K562 (cell line): ENCODE measurements around the gene SPATA21. TPM values are rescaled to one million over a fixed set of nuclear protein-coding genes. Genes with fewer than 3 reads are reported as not detected.

Experiments
- ARID2 ChIP-seq: fragments of 450-650 bp; IDR thresholded peaks from 2 replicates; pipeline ENCODE4 v1.6.1; 2017; ENCODE audit warnings: antibody characterized with exemption, mild to moderate bottlenecking
- ESRRA ChIP-seq: fragments of 450-650 bp; IDR thresholded peaks from 2 replicates; pipeline ENCODE4 v1.6.1; 2014; ENCODE audit warnings: low read depth, mild to moderate bottlenecking, moderate library complexity, borderline replicate concordance
- EWSR1 ChIP-seq: fragments of 450-650 bp; IDR thresholded peaks from 2 replicates; pipeline ENCODE4 v1.6.1; 2018; ENCODE audit warnings: borderline replicate concordance, mild to moderate bottlenecking, low read depth, moderate library complexity; ENCODE audit not compliant: partially characterized antibody
- HDAC6 ChIP-seq: IDR thresholded peaks from 2 replicates; pipeline ENCODE4 v1.6.1; 2012; ENCODE audit warnings: low read depth, mild to moderate bottlenecking, control low read depth, inconsistent platforms, low read length, moderate library complexity
- KLF1 ChIP-seq: fragments of 450-650 bp; IDR thresholded peaks from 2 replicates; pipeline ENCODE4 v1.6.1; 2016; ENCODE audit warnings: missing genetic modification characterization, missing compliant biosample characterization
- NFE2 ChIP-seq: IDR thresholded peaks from 2 replicates; pipeline ENCODE4 v1.6.1; 2014; ENCODE audit warnings: antibody characterized with exemption, low read depth
- POLR2H ChIP-seq: IDR thresholded peaks from 2 replicates; pipeline ENCODE4 v1.6.1; 2016; ENCODE audit warnings: missing genetic modification characterization, low read depth, mild to moderate bottlenecking, control low read depth, missing compliant biosample characterization, moderate library complexity
- RBM22 ChIP-seq: fragments of 200-400 bp; formaldehyde crosslinking; IDR thresholded peaks from 2 replicates; pipeline ENCODE4 v1.6.1; 2018; ENCODE audit warnings: low read length, low read depth; ENCODE audit not compliant: poor library complexity, severe bottlenecking
- SIN3B ChIP-seq: fragments of 450-650 bp; IDR thresholded peaks from 2 replicates; pipeline ENCODE4 v1.6.1; 2017; ENCODE audit warnings: low read depth, mild to moderate bottlenecking, moderate library complexity
- ZNF316 ChIP-seq: fragments of 450-650 bp; IDR thresholded peaks from 2 replicates; pipeline ENCODE4 v1.6.1; 2016
- ZNF668 ChIP-seq: fragments of 250-450 bp; sonication (Bioruptor Pico); IDR thresholded peaks from 2 replicates; pipeline ENCODE4 v1.8.0; 2022; ENCODE audit warnings: mild to moderate bottlenecking, inconsistent platforms
- ZNF75A ChIP-seq: fragments of 450-650 bp; formaldehyde crosslinking; IDR thresholded peaks from 2 replicates; pipeline ENCODE4 v1.4.0; 2020; ENCODE audit warnings: mild to moderate bottlenecking
- polyA plus RNA-seq, 8 experiments: library from polyadenylated mRNA; depleted of rRNA in 4 of 8; stranded (reverse) in 5 of 8; unstranded in 3 of 8; fragments of >200 nt; fragmentation: Nextera tagmentation in 2 of 8; fragmentation: Illumina TruSeq in 1 of 8; extraction: Ambion mirVana in 2 of 8; extraction: Trizol in 1 of 8; gene quantifications; 2 replicates each; pipeline versions ENCODE4 v1.2.1 to v1.2.3, GENCODE V29; 2011 to 2014; ENCODE audit warnings: inconsistent platforms in 1 of 8, missing spikeins in 1 of 8
- total RNA-seq, 7 experiments: library from RNA; depleted of rRNA in 6 of 7; stranded (reverse); fragments of >200 nt in 6 of 7; fragmentation: Illumina TruSeq in 2 of 7; extraction: Trizol in 2 of 7; gene quantifications; 2 replicates each; pipeline versions ENCODE4 v1.2.1 to v1.2.3, GENCODE V29; 2011 to 2021; ENCODE audit warnings: low replicate concordance in 1 of 7

SPATA21 gene
- total and polyA plus RNA-seq, 9 of the 15 experiments (the other 6 are each of a cell fraction or from before 2014, with no cell fraction given), result 0.10 to 0.36 (median 0.13) TPM; not detected in 3

GRCh38 chr1:16440470-16441281 lies 3.5 kb upstream of the SPATA21 start, which contains the start of gene NECAP2 (continued):
- TF ChIP-seq NFE2 (0 out of 2 replicates have a peak, but pooled peaks have one; percentile 3), HDAC6 (no peak), SIN3B (peak; percentile 82), ARID2 (no peak), ZNF75A (CRISPR knock-in tag) (peak; percentile 87), ZNF316 (peak; percentile 23; the same call in 1 of the 2 replicates), POLR2H (tag) (0 out of 2 replicates have a peak, but pooled peaks have one; percentile 47), EWSR1 (no peak), RBM22 (peak; percentile 62), ESRRA (peak; percentile 85), KLF1 (tag) (peak; percentile 85), ZNF668 (CRISPR knock-in tag) (no peak)
